Osteoblast (primary cell): ENCODE measurements around the gene ATP8A1. TPM values are rescaled to one million over a fixed set of nuclear protein-coding genes. Genes with fewer than 3 reads are reported as not detected.

Experiments
- DNase-seq: peaks from one replicate; pipeline ENCODE4 v3.0.0; 2011; ENCODE audit warnings: low spot score, mixed read lengths; ENCODE audit not compliant: insufficient read length; ENCODE audit errors: missing footprints
- H2AFZ ChIP-seq: 2 replicates; pipeline ENCODE4 v1.6.0; 2011; ENCODE audit warnings: mild to moderate bottlenecking, low read length
- H3K27ac ChIP-seq: 2 replicates; pipeline ENCODE4 v1.5.1; 2011; ENCODE audit warnings: mild to moderate bottlenecking, low read depth, low read length, moderate library complexity
- H3K27me3 ChIP-seq: 2 replicates; pipeline ENCODE4 v1.6.0; 2012; ENCODE audit warnings: mild to moderate bottlenecking, control low read depth, inconsistent platforms, low read length, moderate library complexity; ENCODE audit not compliant: insufficient read depth
- H3K36me3 ChIP-seq: 2 replicates; pipeline ENCODE4 v1.5.1; 2011; ENCODE audit warnings: mild to moderate bottlenecking, low read length, control low read depth, moderate library complexity; ENCODE audit not compliant: insufficient read depth
- H3K4me1 ChIP-seq: 2 replicates; pipeline ENCODE4 v1.5.1; 2011; ENCODE audit warnings: mild to moderate bottlenecking, low read length, control low read depth, moderate library complexity; ENCODE audit not compliant: insufficient read depth
- H3K4me2 ChIP-seq: 2 replicates; pipeline ENCODE4 v1.6.0; 2011; ENCODE audit warnings: mild to moderate bottlenecking, low read length; ENCODE audit not compliant: insufficient read depth
- H3K4me3 ChIP-seq: fragments of 200-600 bp; sonication (generic); 3 replicates; pipeline ENCODE4 v1.5.1; 2012; ENCODE audit warnings: mild to moderate bottlenecking, low read length, inconsistent platforms; ENCODE audit not compliant: insufficient read depth
- H3K79me2 ChIP-seq: 2 replicates; pipeline ENCODE4 v1.6.0; 2012; ENCODE audit warnings: mild to moderate bottlenecking, low read length, control low read depth, inconsistent platforms; ENCODE audit not compliant: insufficient read depth
- H3K9me3 ChIP-seq: 2 replicates; pipeline ENCODE4 v1.5.1; 2011; ENCODE audit warnings: low read depth, low read length, control low read depth
- H4K20me1 ChIP-seq: 2 replicates; pipeline ENCODE4 v1.6.0; 2012; ENCODE audit warnings: mild to moderate bottlenecking, low read length, control low read depth; ENCODE audit not compliant: insufficient read depth
- total RNA-seq: library from RNA; depleted of rRNA; stranded (reverse); fragments of >200 nt; gene quantifications from 2 replicates; pipeline ENCODE4 v1.2.3, GENCODE V29; 2012
- TF ChIP-seq, protein P1 (sequence below): IDR thresholded peaks from 2 replicates; pipeline ENCODE4 v1.5.1; 2011; ENCODE audit warnings: mild to moderate bottlenecking, low read depth, low read length, moderate library complexity; ENCODE audit errors: extremely low read depth

ATP8A1 gene
- total RNA-seq, 1 donor: 2.5 TPM

DNA sequence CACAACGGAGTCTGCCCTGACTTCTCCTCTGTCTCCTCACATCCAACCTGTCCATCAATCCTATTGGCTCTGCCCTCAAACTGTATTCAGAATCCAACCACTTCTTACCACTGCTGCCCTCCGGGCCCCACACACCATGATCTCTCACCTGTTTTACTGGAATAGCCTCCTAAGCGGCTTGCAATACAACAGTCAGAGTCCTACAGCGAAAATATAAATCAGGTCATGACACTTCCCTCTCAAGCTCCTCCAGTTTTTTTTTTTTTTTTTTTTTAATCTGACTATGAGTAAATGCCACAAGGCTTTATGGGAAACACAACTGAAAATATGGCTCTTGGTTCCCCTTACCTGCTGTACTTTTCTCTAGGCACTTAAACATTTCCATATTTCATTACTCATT, 216.8 kb downstream of the ATP8A1 start:
- H4K20me1 ChIP-seq: no peaks in the 10 kb centered on the region
- no peak overlapping the region for H2AFZ ChIP-seq
- no peak for DNase-seq
- H3K4me2 ChIP-seq: no peak overlapping the region
- no peak overlapping the region for H3K27ac ChIP-seq
- TF ChIP-seq, protein P1, sequence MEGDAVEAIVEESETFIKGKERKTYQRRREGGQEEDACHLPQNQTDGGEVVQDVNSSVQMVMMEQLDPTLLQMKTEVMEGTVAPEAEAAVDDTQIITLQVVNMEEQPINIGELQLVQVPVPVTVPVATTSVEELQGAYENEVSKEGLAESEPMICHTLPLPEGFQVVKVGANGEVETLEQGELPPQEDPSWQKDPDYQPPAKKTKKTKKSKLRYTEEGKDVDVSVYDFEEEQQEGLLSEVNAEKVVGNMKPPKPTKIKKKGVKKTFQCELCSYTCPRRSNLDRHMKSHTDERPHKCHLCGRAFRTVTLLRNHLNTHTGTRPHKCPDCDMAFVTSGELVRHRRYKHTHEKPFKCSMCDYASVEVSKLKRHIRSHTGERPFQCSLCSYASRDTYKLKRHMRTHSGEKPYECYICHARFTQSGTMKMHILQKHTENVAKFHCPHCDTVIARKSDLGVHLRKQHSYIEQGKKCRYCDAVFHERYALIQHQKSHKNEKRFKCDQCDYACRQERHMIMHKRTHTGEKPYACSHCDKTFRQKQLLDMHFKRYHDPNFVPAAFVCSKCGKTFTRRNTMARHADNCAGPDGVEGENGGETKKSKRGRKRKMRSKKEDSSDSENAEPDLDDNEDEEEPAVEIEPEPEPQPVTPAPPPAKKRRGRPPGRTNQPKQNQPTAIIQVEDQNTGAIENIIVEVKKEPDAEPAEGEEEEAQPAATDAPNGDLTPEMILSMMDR: no peak
- no peaks in the 10 kb centered on the region for H3K9me3 ChIP-seq
- H3K27me3 ChIP-seq: no peaks in the 10 kb centered on the region
- no peaks in the 10 kb centered on the region for H3K36me3 ChIP-seq
- H3K79me2 ChIP-seq: no peaks in the 10 kb centered on the region
- no peaks in the 10 kb centered on the region for H3K4me1 ChIP-seq
- no peak overlapping the region for H3K4me3 ChIP-seq

DNA sequence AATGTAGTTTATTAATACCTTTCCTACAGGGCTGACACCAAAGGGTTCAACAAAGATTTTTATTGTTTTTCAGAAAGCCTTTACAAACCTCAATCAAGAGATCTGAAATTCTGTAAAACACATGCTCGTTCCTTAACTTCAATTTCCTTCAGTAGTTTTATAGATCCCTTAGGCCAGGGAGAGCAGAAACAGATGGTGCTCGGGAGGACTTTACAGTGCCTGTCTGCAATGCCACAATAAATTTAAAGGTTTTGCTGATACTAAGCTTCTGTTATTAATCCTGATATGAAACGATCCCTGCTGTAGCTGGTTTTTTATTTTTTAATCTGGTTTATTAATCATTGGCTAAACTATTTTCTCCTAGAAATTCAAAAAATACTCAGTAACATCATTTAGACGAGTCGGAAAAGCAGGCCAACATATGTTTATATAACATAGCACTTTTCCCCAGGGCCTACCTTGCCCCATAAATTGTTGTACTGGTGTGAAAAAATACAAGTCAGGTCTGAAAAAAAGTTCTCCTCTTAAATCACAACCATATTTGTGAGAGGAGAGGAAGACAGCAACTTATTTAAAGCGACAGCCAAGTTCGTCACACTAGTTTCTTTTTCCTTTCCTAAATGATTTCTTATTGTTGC, 219.9 kb downstream of the ATP8A1 start:
- Histone ChIP-seq H3K4me2 (no peak overlapping the region), H3K79me2 (no peaks in the 10 kb centered on the region), H3K27me3 (no peaks in the 10 kb centered on the region), H3K27ac (no peak overlapping the region), H4K20me1 (no peaks in the 10 kb centered on the region), H3K4me3 (no peak overlapping the region), H2AFZ (no peak overlapping the region), H3K9me3 (no peaks in the 10 kb centered on the region), H3K36me3 (no peaks in the 10 kb centered on the region), H3K4me1 (no peaks in the 10 kb centered on the region)
- TF ChIP-seq, protein P1: no peak
- DNase-seq: no peak

DNA sequence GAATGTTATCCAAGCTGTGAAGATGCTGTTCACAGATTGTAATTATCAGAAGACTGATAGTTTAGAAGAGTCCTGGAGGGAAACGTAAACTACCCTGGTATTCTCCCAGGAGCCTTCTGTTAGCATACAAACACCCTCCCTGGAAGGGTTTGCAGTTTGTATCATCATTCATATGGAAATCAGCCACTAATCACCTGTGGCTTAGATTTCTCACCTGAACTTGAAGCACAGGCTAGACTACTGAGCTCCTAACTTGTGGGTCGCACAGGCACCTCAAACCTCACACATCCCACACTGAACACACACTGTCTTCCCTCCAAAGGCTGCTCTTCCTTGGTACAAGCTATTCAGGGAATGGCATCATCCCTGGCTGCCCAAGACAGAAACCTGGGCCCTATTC, 228.9 kb downstream of the ATP8A1 start:
- Histone ChIP-seq H3K4me2 (no peak overlapping the region), H3K4me3 (no peak overlapping the region), H4K20me1 (no peaks in the 10 kb centered on the region), H3K9me3 (no peaks in the 10 kb centered on the region), H3K27ac (no peak overlapping the region), H3K27me3 (no peaks in the 10 kb centered on the region), H3K4me1 (no peaks in the 10 kb centered on the region), H3K36me3 (no peaks in the 10 kb centered on the region), H3K79me2 (no peaks in the 10 kb centered on the region), H2AFZ (no peak overlapping the region)
- DNase-seq: no peak
- TF ChIP-seq, protein P1: no peak

DNA sequence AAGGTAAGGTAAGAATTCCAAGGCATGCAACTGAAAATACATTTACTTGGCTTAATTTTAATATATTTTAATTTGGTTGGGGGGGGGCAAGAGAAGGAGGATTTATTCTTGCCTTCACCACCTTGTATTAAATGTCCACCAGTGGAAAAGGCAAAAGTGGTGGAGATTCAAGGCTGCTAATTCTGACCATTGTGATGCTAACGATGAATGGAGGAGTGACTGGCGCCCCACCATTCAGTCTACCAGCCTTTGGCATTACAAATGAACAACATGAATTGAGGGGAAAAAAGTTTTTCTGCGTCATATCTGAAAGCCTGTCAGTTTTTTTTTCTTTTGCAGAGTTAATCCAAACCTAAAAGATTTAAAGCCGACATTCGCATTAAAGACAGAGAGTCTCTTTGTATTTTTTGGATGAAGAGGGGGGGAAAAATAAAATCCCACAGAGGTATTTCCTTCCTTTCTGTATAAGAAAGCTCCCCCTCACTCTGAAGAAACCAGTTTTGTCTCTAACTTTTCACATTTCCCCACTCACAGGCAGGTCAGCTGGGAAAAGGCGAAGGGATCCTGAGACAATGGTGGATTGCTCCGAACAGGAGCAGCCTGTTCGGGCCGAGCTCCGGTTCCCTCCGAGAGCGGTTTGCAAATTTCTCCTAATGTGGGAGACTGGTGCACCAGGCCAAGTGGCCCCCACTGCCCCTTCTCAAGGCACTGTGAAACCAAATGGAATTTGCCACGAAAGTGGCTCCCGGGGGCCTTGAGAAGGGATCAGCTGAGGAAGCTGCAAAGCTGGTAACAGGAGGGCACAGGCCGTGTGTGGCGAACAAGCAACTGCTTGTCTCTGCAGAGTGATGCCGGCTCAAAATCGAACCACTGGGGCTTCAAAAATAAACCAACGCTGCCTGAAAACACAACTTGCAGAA, 231.5 kb downstream of the ATP8A1 start:
- no peak overlapping the region for H3K27ac ChIP-seq
- no peaks in the 10 kb centered on the region for H3K9me3 ChIP-seq
- H3K36me3 ChIP-seq: no peaks in the 10 kb centered on the region
- DNase-seq: no peak
- no peaks in the 10 kb centered on the region for H3K79me2 ChIP-seq
- H3K4me3 ChIP-seq: no peak overlapping the region
- TF ChIP-seq, protein P1: no peak
- H2AFZ ChIP-seq: no peak overlapping the region
- H3K4me1 ChIP-seq: no peaks in the 10 kb centered on the region
- H4K20me1 ChIP-seq: no peaks in the 10 kb centered on the region
- no peak overlapping the region for H3K4me2 ChIP-seq
- H3K27me3 ChIP-seq: no peaks in the 10 kb centered on the region
